Peyer's patch (tissue), 4 donors: ENCODE measurements around the gene LAIR2.

ENCODE experiments used
- POLR2A ChIP-seq, 2 donors: fragments of 450-650 bp; IDR thresholded peaks; one replicate each; pipeline ENCODE4 v1.5.1; 2017; ENCODE audit warnings: antibody characterized with exemption in 2 of 2, mild to moderate bottlenecking in 2 of 2, moderate library complexity in 2 of 2
- TF ChIP-seq, protein P1 (sequence below), 6 experiments: fragments of 450-650 bp in 4 of 6; fragments of 200-600 bp in 2 of 6; sonication (generic) in 1 of 6; IDR thresholded peaks; one replicate each; pipeline ENCODE4 v1.5.1; 2017 to 2019; ENCODE audit warnings: antibody characterized with exemption in 6 of 6, mild to moderate bottlenecking in 3 of 6, moderate library complexity in 1 of 6

DNA sequence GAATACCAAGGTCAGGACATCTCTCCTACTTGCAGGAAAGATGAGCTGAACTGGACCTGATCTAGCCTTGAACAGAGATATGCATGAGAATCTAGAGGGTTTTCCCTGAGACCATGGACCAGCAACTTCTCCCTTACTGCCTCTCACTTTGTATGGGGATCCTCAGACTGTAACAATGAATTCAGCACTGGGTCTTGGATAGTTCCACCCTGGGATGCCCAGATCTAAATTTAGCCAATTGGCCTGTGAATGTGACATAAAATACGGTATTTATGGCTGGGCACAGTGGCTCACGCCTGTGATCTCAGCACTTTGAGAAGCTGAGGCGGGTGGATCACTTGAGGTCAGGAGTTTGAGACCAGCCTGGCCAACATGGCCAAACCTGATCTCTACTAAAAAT lies 55.7 kb downstream of the LAIR2 start:
- TF ChIP-seq, protein P1, sequence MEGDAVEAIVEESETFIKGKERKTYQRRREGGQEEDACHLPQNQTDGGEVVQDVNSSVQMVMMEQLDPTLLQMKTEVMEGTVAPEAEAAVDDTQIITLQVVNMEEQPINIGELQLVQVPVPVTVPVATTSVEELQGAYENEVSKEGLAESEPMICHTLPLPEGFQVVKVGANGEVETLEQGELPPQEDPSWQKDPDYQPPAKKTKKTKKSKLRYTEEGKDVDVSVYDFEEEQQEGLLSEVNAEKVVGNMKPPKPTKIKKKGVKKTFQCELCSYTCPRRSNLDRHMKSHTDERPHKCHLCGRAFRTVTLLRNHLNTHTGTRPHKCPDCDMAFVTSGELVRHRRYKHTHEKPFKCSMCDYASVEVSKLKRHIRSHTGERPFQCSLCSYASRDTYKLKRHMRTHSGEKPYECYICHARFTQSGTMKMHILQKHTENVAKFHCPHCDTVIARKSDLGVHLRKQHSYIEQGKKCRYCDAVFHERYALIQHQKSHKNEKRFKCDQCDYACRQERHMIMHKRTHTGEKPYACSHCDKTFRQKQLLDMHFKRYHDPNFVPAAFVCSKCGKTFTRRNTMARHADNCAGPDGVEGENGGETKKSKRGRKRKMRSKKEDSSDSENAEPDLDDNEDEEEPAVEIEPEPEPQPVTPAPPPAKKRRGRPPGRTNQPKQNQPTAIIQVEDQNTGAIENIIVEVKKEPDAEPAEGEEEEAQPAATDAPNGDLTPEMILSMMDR (IDR thresholded peaks at IDR 0.05) = no peak
- no peak for TF ChIP-seq POLR2A (IDR thresholded peaks at IDR 0.05)
